RWPE2 (cell line): ENCODE measurements around the gene BAG5.
"Not testable (repeated sequence)": the region's sequence is repeated elsewhere in the genome, so short reads cannot be mapped to it uniquely, and the experiment has no call there.

Source experiments
- ATAC-seq: fragments of 200-7000 bp; cut with Tn5 transposase; 3 replicates; pipeline ENCODE4 v1.9.1; 2021; ENCODE audit warnings: low read depth
- DNase-seq: peaks from one replicate; pipeline ENCODE4 v3.0.0-alpha.2; 2020; ENCODE audit warnings: low spot score
- H3K27ac ChIP-seq: fragments of 450-650 bp; 2 replicates; pipeline ENCODE4 v1.5.1; 2017; ENCODE audit warnings: mild to moderate bottlenecking; ENCODE audit not compliant: poor library complexity, severe bottlenecking
- H3K27me3 ChIP-seq: fragments of 250-450 bp; sonication (Bioruptor Pico); 2 replicates; pipeline ENCODE4 v1.5.1; 2021; ENCODE audit warnings: mild to moderate bottlenecking, moderate library complexity; ENCODE audit not compliant: insufficient read depth, poor library complexity, severe bottlenecking
- H3K36me3 ChIP-seq: fragments of 250-450 bp; sonication (Bioruptor Pico); 2 replicates; pipeline ENCODE4 v1.5.1; 2020; ENCODE audit warnings: low read depth, mild to moderate bottlenecking, moderate library complexity
- H3K4me1 ChIP-seq: fragments of 250-450 bp; sonication (Bioruptor Pico); 2 replicates; pipeline ENCODE4 v1.5.1; 2021; ENCODE audit warnings: mild to moderate bottlenecking, moderate library complexity; ENCODE audit not compliant: insufficient read depth, poor library complexity, severe bottlenecking
- H3K4me3 ChIP-seq: fragments of 250-450 bp; sonication (Bioruptor Pico); 2 replicates; pipeline ENCODE4 v1.5.1; 2021; ENCODE audit warnings: mild to moderate bottlenecking, moderate library complexity; ENCODE audit not compliant: severe bottlenecking
- H3K9me3 ChIP-seq: fragments of 250-450 bp; sonication (Bioruptor Pico); 2 replicates; pipeline ENCODE4 v1.5.1; 2021; ENCODE audit warnings: mild to moderate bottlenecking, moderate library complexity; ENCODE audit not compliant: severe bottlenecking
- CTCF ChIP-seq: fragments of 450-650 bp; IDR thresholded peaks from one replicate; pipeline ENCODE4 v1.5.1; 2017; ENCODE audit warnings: mild to moderate bottlenecking, moderate library complexity; ENCODE audit not compliant: poor library complexity, severe bottlenecking

Gene BAG5

GRCh38 chr14:103562429-103563225 is at the start of gene BAG5, which contains the start of gene COA8:
Gene BAG5 (minus strand): TSS chr14:103562657. CDS start chr14:103561164, 1,493 bp downstream.
Gene COA8 (plus strand): TSS chr14:103562960. CDS start chr14:103563002, 42 bp downstream.
- Histone ChIP-seq H3K27me3 (no peaks in the 10 kb centered on the region), H3K4me1 (peaks cover 19% of the 10 kb centered on the region), H3K27ac (peak within 1 kb of the TSS; percentile 94), H3K9me3 (no peaks in the 10 kb centered on the region), H3K36me3 (peaks cover 34% of the 10 kb centered on the region), H3K4me3 (peak within 1 kb of the TSS; percentile 89)
- peak; percentile 90 for DNase-seq
- ATAC-seq = peak; percentile 68
- TF ChIP-seq CTCF = no peak

- ATAC-seq = no peak
- no peaks in the 10 kb centered on the region for H3K27me3 ChIP-seq
- no peaks in the 10 kb centered on the region for H3K4me1 ChIP-seq
- no peaks in the 10 kb centered on the region; the same call in 1 of the 2 replicates for H3K36me3 ChIP-seq
- no peak for DNase-seq
- H3K27ac ChIP-seq = no peak overlapping the region
- no peak overlapping the region for H3K4me3 ChIP-seq
- H3K9me3 ChIP-seq = peaks cover 4% of the 10 kb centered on the region
- no peak for TF ChIP-seq CTCF
These were observed 48.8 kb upstream of the BAG5 start for GRCh38 chr14:103611215-103611614.

- H3K27ac ChIP-seq, ATAC-seq, DNase-seq, H3K36me3 ChIP-seq, H3K4me3 ChIP-seq, H3K4me1 ChIP-seq, H3K27me3 ChIP-seq, H3K9me3 ChIP-seq: not testable (repeated sequence)
These were observed 46.6 kb upstream of the BAG5 start for GRCh38 chr14:103609081-103609480.

- ATAC-seq = no peak
- H3K4me1 ChIP-seq = no peaks in the 10 kb centered on the region
- no peak overlapping the region for H3K4me3 ChIP-seq
- peaks cover 4% of the 10 kb centered on the region for H3K9me3 ChIP-seq
- no peaks in the 10 kb centered on the region; the same call in 1 of the 2 replicates for H3K36me3 ChIP-seq
- TF ChIP-seq CTCF = no peak
- H3K27ac ChIP-seq = no peak overlapping the region
- no peaks in the 10 kb centered on the region for H3K27me3 ChIP-seq
- DNase-seq = no peak
These were observed 45.4 kb upstream of the BAG5 start for GRCh38 chr14:103607822-103608221.

GRCh38 chr14:103606963-103607668 is 44.7 kb upstream of the BAG5 start:
- ATAC-seq = peak; percentile 75
- Histone ChIP-seq H3K27me3 (no peaks in the 10 kb centered on the region), H3K4me1 (no peaks in the 10 kb centered on the region), H3K9me3 (peaks cover 4% of the 10 kb centered on the region), H3K4me3 (no peak overlapping the region), H3K36me3 (no peaks in the 10 kb centered on the region; the same call in 1 of the 2 replicates), H3K27ac (no peak overlapping the region)
- no peak for DNase-seq
- peak; percentile 42 for TF ChIP-seq CTCF
